Central memory CD8-positive, alpha-beta T cell (primary cell): ENCODE results near the gene RXRG.
"Not testable (repeated sequence)": the region's sequence is repeated elsewhere in the genome, so short reads cannot be mapped to it uniquely, and the experiment has no call there.

Source experiments
- ATAC-seq: fragments of 150-1000 bp; cut with Tn5 transposase; replicated peaks from 2 replicates; pipeline ENCODE4 v1.10.0; 2022; ENCODE audit warnings: mild to moderate bottlenecking, moderate FRiP score, moderate number of reproducible peaks; ENCODE audit not compliant: poor library complexity, severe bottlenecking; ENCODE audit errors: extremely low read depth
- DNase-seq, 2 donors: peaks; one replicate each; pipeline ENCODE4 v3.0.0; 2021; ENCODE audit warnings: low spot score in 2 of 2
- H3K27ac Mint-ChIP-seq: one replicate; pipeline ENCODE4 v1.8.0; 2022; ENCODE audit warnings: low read depth, mild to moderate bottlenecking, moderate library complexity, mixed read lengths
- H3K27me3 Mint-ChIP-seq: one replicate; pipeline ENCODE4 v1.8.0; 2022; ENCODE audit warnings: mixed read lengths
- H3K36me3 Mint-ChIP-seq: one replicate; pipeline ENCODE4 v1.8.0; 2022; ENCODE audit warnings: mild to moderate bottlenecking, moderate library complexity, mixed read lengths; ENCODE audit not compliant: insufficient read depth
- H3K4me1 Mint-ChIP-seq: one replicate; pipeline ENCODE4 v1.8.0; 2022; ENCODE audit warnings: mixed read lengths
- H3K4me3 Mint-ChIP-seq: one replicate; pipeline ENCODE4 v1.8.0; 2022; ENCODE audit warnings: mild to moderate bottlenecking, moderate library complexity, mixed read lengths
- H3K9me3 Mint-ChIP-seq: one replicate; pipeline ENCODE4 v1.8.0; 2022; ENCODE audit warnings: mixed read lengths

RXRG gene

GRCh38 chr1:165468253-165468652 lies 23.3 kb upstream of the RXRG start:
- DNase-seq (no peak), ATAC-seq (no peak)
- Mint-ChIP-seq H3K36me3 (no peaks in the 10 kb centered on the region), H3K4me3 (no peak overlapping the region), H3K4me1 (no peaks in the 10 kb centered on the region), H3K27ac (no peak overlapping the region), H3K27me3 (peaks cover 52% of the 10 kb centered on the region), H3K9me3 (no peaks in the 10 kb centered on the region)

- DNase-seq (no peak), ATAC-seq (no peak)
- Mint-ChIP-seq H3K27me3 (peaks cover 52% of the 10 kb centered on the region), H3K9me3 (no peaks in the 10 kb centered on the region), H3K27ac (no peak overlapping the region), H3K4me3 (no peak overlapping the region), H3K4me1 (no peaks in the 10 kb centered on the region), H3K36me3 (no peaks in the 10 kb centered on the region)
Observed at GRCh38 chr1:165467706-165468105, 22.8 kb upstream of the RXRG start.

DNA sequence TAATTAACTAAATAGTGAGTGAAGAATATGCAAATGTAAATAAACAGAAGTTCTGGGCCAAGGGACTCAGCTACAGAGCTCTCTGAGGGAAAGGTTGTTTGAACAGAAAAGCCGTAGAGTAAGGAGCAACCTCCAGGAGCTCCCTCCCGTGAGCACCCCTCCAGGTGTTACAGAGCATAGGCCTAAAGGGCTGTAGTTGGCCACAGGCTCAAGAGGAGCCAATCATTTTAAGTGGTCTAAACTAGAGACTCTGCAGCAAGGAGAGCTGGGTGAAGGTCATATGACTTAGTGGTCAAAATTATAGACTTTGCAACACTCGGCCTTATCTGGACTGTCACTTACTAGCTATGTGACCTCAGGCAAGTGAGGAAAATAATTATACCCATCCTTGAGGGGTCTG lies 19.1 kb upstream of the RXRG start:
- ATAC-seq (no peak), DNase-seq (no peak)
- H3K27ac Mint-ChIP-seq = no peak overlapping the region
- no peaks in the 10 kb centered on the region for H3K36me3 Mint-ChIP-seq
- H3K27me3 Mint-ChIP-seq = peaks cover 39% of the 10 kb centered on the region
- no peak overlapping the region for H3K4me3 Mint-ChIP-seq
- H3K9me3 Mint-ChIP-seq = no peaks in the 10 kb centered on the region
- no peaks in the 10 kb centered on the region for H3K4me1 Mint-ChIP-seq

DNA sequence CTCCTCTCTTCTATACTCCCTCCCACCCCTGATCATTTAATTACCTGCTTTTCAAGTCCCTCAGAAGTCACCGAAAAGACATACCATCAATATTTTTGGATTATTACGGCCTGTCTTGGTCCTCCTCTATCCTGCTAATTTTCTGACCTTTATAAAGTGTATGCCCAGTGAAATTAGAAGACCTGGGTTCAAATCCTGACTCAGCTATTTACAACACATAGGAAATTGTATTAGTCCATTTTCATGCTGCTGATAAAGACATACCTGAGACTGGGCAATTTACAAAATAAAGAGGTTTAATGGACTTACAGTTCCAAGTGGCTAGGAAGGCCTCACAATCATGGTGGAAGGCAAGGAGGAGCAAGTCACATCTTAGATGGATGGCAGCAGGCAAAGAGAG lies 14.8 kb upstream of the RXRG start:
- peaks cover 41% of the 10 kb centered on the region for H3K27me3 Mint-ChIP-seq
- H3K27ac Mint-ChIP-seq, DNase-seq, H3K9me3 Mint-ChIP-seq, H3K4me1 Mint-ChIP-seq, H3K36me3 Mint-ChIP-seq, ATAC-seq, H3K4me3 Mint-ChIP-seq: not testable (repeated sequence)

- H3K36me3 Mint-ChIP-seq = no peaks in the 10 kb centered on the region
- H3K27ac Mint-ChIP-seq = no peak overlapping the region
- H3K9me3 Mint-ChIP-seq = no peaks in the 10 kb centered on the region
- DNase-seq (no peak), ATAC-seq (no peak)
- no peak overlapping the region for H3K4me3 Mint-ChIP-seq
- peaks cover 41% of the 10 kb centered on the region for H3K27me3 Mint-ChIP-seq
- no peaks in the 10 kb centered on the region for H3K4me1 Mint-ChIP-seq
Observed at GRCh38 chr1:165456861-165457260, 11.9 kb upstream of the RXRG start.

DNA sequence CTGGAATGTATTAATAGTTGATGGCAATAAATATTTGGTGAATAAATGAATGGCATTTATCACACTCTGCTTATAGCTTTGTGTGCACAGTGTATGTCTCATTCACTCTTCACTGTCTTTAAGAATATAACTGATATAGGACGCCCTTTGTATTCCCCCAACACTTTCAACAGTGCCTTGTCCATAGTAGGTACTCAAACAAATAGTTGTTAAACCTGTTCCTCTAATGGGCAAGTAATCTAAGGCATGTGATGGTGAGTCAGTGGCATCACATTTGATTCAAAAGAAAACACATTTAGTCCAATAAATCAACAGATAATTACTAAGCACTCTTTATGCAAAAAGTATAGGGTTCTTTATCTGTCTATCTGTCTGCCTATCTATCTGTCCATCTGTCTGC lies 11.2 kb upstream of the RXRG start:
- Mint-ChIP-seq H3K27me3 (peaks cover 43% of the 10 kb centered on the region), H3K4me1 (no peaks in the 10 kb centered on the region), H3K27ac (no peak overlapping the region), H3K9me3 (no peaks in the 10 kb centered on the region), H3K4me3 (no peak overlapping the region), H3K36me3 (no peaks in the 10 kb centered on the region)
- ATAC-seq = no peak
- no peak for DNase-seq

- no peaks in the 10 kb centered on the region for H3K4me1 Mint-ChIP-seq
- ATAC-seq (no peak), DNase-seq (no peak)
- no peaks in the 10 kb centered on the region for H3K9me3 Mint-ChIP-seq
- H3K27me3 Mint-ChIP-seq = peaks cover 53% of the 10 kb centered on the region
- no peak overlapping the region for H3K4me3 Mint-ChIP-seq
- H3K27ac Mint-ChIP-seq = no peak overlapping the region
- no peaks in the 10 kb centered on the region for H3K36me3 Mint-ChIP-seq
Observed at GRCh38 chr1:165455111-165455510, 10.2 kb upstream of the RXRG start.

GRCh38 chr1:165454091-165454610 lies 9.2 kb upstream of the RXRG start:
- Mint-ChIP-seq H3K27ac (no peak overlapping the region), H3K4me1 (no peaks in the 10 kb centered on the region), H3K27me3 (peaks cover 51% of the 10 kb centered on the region), H3K4me3 (no peak overlapping the region), H3K36me3 (no peaks in the 10 kb centered on the region), H3K9me3 (no peaks in the 10 kb centered on the region)
- ATAC-seq = no peak
- no peak for DNase-seq

- Mint-ChIP-seq H3K27me3 (peaks cover 44% of the 10 kb centered on the region), H3K9me3 (no peaks in the 10 kb centered on the region), H3K4me3 (no peak overlapping the region), H3K27ac (no peak overlapping the region), H3K36me3 (no peaks in the 10 kb centered on the region), H3K4me1 (no peaks in the 10 kb centered on the region)
- no peak for ATAC-seq
- DNase-seq = no peak
Observed at GRCh38 chr1:165452336-165453130, 7.6 kb upstream of the RXRG start.

- ATAC-seq (no peak), DNase-seq (no peak)
- Mint-ChIP-seq H3K4me1 (no peaks in the 10 kb centered on the region), H3K36me3 (no peaks in the 10 kb centered on the region), H3K9me3 (no peaks in the 10 kb centered on the region), H3K4me3 (no peak overlapping the region), H3K27me3 (peaks cover 38% of the 10 kb centered on the region), H3K27ac (no peak overlapping the region)
Observed at GRCh38 chr1:165451691-165452090, 6.8 kb upstream of the RXRG start.

- H3K27me3 Mint-ChIP-seq = peaks cover 19% of the 10 kb centered on the region
Observed at GRCh38 chr1:165449131-165449530, 4.2 kb upstream of the RXRG start.

GRCh38 chr1:165445388-165445787 lies 462 bp upstream of the RXRG start:
- ATAC-seq (no peak), DNase-seq (no peak)
- Mint-ChIP-seq H3K4me1 (no peaks in the 10 kb centered on the region), H3K27ac (no peak overlapping the region), H3K9me3 (no peaks in the 10 kb centered on the region), H3K27me3 (peaks cover 10% of the 10 kb centered on the region), H3K4me3 (no peak overlapping the region), H3K36me3 (no peaks in the 10 kb centered on the region)

More at GRCh38 chr1:165449131-165449530, 4.2 kb upstream of the RXRG start:
- ATAC-seq = no peak
- Mint-ChIP-seq H3K4me1 (no peaks in the 10 kb centered on the region), H3K36me3 (no peaks in the 10 kb centered on the region), H3K27ac (no peak overlapping the region), H3K9me3 (no peaks in the 10 kb centered on the region), H3K4me3 (no peak overlapping the region)
- no peak for DNase-seq

- no peaks in the 10 kb centered on the region for H3K9me3 Mint-ChIP-seq
- no peaks in the 10 kb centered on the region for H3K4me1 Mint-ChIP-seq
- H3K4me3 Mint-ChIP-seq = no peak overlapping the region
- H3K27ac Mint-ChIP-seq = no peak overlapping the region
- peaks cover 11% of the 10 kb centered on the region for H3K27me3 Mint-ChIP-seq
- H3K36me3 Mint-ChIP-seq = no peaks in the 10 kb centered on the region
- ATAC-seq (no peak), DNase-seq (no peak)
Observed at GRCh38 chr1:165443539-165444311, 1.2 kb downstream of the RXRG start.
